HG02943 (cell line): ENCODE data around the gene MARCHF7.
"Not testable (repeated sequence)": the region's sequence is repeated elsewhere in the genome, so short reads cannot be mapped to it uniquely, and the experiment has no call there.

ENCODE experiments used
- ATAC-seq: cut with Tn5 transposase; IDR thresholded peaks from one replicate; pipeline ENCODE4 v1.9.1; 2021; ENCODE audit warnings: mild to moderate bottlenecking, low read depth, moderate library complexity; ENCODE audit not compliant: unreplicated experiment

Gene MARCHF7

DNA sequence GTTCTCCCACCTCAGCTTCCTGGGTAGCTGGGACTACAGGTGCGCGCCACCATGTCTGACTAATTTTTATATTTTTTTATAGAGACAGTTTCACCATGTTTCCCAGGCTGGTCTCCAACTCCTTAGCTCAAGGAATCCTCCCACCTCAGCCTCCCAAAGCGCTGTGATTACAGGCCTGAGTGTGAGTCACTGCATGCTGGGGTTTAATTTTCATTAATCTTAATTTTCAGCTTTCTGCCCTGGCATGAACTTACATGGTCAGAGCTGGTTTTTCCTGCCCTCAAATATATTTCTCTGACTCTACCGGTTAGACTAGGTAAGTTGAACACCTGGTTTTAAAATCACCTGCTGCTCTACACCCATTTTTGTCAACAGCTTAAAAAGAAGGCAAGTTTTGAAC is 3.1 kb downstream of the MARCHF7 start:
- no peak for ATAC-seq

DNA sequence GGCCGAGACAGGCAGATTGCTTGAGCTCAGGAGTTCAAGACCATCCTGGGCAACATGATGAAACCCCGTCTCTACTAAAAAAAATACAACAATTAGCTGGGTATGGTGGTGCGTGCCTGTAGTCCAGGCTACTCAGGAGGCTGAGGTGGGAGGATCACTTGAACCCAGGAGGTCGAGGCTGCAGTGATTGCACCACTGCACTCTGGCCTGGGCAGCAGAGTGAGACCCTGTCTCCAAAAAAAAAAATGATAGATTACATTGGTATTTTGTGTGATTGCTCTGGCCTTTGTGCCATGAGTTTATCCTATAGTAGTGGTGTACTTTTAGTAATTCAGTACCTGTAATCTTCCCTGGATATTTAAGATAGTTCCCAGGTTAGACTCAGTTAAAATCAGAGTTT is 4.1 kb downstream of the MARCHF7 start:
- not testable (repeated sequence) for ATAC-seq

DNA sequence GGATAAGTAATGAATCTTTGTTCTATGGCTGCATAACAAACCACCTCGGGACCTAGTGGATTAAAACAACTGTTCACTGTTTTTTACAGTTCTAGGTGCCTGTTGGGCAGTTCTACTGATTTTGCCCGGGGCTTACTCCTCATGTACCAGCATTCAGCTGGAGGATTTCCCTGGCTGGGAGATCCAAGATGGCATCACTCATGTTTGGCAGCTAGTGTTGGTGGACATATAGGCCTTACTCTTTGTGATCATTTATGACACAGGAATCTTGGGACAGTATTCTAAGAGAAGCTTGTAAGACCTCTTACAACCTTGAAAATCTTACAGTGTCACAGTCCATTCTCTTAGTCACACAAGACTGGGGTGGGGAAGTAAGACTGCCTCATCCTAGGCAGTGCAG is 4.6 kb downstream of the MARCHF7 start:
- ATAC-seq, result no peak

DNA sequence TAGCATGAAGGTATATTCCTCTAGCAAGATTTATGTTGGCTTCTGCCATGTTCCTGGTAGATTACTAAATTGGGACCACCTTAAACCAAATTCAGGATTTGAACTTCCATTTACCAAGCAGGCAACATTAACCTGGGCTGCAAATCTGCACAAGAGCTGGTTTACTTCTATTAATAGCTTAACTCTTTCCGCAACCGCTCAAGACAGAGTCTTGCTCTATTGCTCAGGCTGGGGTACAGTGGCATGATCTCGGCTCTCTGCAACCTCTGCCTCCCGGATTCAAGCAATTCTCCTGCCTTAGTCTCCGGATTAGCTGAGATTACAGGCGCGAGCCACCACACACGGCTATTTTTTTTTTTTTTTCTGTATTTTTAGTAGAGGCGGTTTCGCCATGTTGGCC is 8.4 kb downstream of the MARCHF7 start:
- ATAC-seq, result no peak

DNA sequence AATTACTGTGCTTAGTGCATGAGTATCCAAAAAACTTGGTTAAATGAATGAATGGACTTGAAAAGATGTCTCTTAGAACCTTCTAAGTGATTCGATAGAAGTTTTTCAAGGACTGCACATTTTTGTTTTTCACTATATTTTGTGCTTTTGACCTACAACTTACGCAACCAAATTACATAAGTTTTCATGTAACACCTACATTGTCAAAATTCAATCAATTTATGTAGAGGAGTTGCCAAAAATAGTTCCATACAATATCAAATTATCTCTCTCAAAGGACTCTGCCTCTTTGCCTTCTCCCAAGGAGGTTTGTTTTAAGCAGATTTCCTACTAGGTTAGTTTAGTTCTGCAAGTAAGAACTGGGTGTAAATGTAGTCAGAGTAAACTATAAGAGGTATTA is 10.3 kb downstream of the MARCHF7 start:
- no peak for ATAC-seq

DNA sequence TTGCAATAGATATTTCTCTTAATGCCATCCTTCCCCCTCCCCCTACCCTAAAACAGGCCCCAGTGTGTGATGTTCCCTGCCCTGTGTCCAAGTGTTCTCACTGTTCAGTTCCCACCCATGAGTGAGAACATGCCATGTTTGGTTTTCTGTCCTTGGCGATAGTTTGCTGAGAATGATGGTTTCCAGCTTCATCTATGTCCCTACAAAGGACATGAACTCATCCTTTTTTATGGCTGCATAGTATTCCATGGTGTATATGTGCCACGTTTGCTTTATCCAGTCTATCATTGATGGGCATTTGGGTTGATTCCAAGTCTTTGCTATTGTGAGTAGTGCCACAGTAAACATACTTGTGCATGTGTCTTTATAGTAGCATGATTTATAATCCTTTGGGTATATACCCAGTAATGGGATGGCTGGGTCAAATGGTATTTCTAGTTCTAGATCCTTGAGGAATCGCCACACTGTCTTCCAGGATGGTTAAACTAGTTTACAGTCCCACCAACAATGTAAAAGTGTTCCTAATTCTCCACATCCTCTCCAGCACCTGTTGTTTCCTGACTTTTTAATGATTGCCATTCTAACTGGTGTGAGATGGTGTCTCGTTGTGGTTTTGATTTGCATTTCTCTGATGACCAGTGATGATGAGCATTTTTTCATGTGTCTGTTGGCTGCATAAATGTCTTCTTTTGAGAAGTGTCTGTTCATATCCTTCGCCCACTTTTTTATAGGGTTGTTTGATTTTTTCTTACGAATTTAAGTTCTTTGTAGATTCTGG is 12.7 kb downstream of the MARCHF7 start:
- not testable (repeated sequence) for ATAC-seq

DNA sequence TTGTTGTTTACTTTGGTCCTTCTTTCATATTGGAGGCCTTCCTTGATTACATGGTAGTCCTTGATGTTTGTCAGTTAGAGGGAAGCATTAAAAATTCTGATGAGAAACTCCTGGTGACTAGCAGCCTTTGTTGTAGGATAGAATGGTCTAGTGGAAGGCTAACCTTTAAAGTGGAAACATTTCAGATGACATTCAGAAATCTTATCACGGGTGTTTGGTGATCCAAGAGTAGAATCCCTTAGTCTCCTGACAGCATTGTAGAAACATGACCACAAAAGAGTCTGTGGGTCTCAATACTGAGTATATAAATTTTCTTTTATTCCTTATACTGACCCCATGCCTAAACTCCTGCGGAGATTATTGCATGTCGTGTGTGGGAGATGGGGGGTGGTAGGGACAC is 13.4 kb downstream of the MARCHF7 start:
- ATAC-seq, result no peak

DNA sequence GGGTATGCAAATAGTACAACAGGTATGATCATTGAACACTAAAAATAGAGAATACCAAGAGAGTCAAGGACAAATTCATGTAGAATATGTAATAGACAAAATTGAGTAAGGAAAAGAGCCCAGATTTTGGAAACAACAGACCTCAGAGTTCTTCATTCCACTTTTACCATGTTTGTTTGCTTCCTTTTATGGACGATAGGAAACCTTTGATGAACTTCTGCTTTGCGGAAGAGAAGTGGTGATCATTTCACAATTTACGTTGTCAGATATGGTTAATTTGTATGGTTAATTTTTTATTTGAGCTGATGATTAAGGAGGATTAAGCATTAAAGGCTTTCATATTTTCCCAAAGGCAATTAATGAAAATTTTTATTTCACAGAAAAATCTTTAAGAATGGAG is 16.3 kb downstream of the MARCHF7 start:
- ATAC-seq, result no peak

DNA sequence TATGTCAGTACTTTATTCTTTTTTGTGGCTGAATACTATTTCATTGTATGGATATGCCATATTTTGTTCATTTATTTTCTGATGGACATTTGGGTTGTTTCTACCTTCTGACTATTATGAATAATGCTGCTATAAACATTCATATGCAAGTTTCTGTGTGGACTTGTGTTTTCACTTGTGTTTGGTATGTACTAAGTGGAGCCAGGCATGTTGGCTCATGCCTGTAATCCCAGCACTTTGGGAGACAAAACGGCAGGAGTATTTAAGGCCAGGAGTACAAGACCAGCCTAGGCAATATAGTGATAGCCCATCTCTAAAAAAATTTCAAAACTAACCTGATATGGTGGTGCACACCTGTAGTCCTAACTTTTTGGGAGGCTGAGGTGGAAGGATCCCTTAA is 23.3 kb downstream of the MARCHF7 start:
- ATAC-seq, result no peak

DNA sequence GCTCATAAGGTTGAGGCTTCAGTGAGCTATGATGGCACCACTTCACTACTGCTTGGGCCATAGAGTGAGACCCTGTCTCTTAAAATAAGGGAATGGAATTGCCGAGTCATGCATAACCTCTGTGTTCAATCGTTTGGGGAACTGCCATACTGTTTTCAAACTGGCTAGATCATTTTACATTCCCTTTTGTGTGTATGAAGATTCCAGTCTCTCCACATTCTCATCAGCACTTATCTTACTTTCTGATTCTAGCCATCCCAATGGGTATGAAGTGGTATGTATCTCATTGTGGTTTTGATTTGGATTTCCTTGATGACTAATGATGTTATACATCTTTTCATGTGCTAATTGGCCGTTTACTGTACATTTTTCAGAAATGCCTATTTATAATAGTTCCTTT is 23.7 kb downstream of the MARCHF7 start:
- no peak for ATAC-seq

DNA sequence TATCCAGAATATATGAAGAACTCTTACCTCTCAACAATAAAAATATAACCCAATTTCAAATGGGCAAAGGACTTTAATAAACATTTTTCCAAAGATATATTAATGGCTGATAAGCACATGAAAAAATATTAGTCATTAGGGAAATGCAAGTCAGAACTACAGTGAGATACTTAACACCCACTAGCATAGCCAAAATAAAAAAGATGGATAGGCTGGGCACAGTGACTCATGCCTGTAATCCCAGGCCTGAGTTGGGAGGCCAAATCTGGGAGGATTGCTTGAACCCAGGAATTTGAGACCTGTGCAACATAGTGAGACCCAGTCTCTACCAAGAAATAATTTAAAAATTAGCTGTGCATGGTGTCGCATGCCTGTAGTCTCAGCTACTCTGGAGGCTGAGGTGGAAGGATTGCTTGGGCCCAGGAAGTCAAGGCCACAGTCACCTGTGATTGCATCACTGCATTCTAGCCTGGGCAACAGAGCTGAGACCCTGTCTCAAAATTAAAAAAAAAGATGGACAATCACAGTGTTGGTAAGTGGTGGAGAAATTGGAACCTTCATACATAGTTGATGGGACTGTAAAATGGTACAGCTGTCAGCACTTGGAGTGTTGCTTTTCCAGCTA is 25.1 kb downstream of the MARCHF7 start:
- ATAC-seq, result no peak

DNA sequence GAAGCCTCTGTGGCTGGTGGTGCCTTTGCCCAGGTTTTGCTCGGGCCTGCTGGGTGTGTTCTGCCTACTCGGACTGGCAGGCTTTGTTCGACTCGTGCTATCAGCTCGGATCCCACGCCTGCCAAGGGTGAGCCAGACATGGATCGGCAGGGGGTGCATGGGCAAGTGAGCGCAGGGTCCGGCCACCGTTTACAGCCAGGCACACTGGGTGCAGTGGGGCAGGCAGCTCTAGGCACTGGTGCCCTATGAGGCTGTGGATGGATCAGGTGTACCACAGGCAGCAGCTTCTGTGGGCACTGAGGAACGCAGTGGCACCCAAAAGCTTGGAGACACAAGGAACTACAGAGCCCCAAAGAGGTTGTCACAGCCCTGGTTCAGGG is 25.6 kb downstream of the MARCHF7 start:
- no peak for ATAC-seq

DNA sequence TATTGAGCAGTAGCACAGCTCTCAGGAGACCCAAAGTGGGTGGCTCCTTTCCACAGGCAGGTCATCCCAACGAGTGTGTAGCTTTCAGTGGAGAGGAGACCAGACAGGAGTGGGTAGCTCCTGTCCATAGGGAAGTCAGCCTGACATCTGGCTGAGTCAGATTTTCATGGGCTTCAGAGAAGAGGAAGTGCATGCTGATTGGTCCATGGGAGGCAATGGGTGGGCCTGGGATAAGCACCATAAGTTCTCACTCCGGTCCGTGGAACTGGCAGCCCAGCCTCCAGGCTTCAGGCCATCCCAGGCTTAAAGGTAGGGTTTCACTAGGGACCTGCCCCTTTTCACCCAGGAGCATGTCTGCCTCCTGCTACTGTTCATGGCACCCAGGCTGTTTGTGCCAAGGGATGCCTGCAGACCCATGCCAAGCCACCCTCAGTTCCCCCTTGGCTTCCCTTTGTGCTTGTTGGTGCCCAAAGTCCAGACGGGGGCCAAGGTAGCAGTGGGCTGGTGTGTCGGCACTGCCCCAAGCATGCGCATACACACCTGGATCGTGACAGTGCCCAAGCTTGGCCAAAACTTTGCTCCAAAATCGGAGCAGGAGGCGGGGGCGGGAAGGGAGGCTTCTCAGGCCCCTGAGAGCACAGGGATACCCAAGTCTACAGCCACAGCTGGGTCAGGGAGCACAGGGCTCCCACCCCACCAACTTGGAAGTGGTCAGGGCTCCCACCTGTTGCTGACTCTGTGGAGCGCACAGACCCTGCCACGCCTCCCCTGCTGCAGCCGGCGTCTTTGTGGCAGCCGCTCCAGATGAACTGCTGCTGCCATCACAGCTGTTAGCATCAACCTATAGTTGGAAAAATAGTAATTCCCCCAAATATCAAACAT is 26.4 kb downstream of the MARCHF7 start:
- no peak for ATAC-seq

DNA sequence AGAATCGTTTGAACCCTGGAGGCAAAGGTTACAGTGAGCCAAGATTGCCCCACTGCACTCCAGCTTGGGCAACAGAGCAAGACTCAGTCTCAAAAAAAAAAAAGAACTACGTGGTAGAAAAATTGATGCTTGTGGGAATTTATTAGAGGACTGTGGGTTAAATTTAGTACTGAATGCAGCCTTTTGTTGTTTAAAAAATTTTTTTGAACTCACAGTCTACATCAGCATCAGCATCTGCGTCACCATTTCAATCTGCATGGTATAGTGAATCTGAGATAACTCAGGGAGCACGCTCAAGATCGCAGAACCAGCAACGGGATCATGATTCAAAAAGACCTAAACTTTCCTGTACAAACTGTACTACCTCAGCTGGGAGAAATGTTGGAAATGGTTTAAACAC is 30.5 kb downstream of the MARCHF7 start:
- ATAC-seq, result no peak

DNA sequence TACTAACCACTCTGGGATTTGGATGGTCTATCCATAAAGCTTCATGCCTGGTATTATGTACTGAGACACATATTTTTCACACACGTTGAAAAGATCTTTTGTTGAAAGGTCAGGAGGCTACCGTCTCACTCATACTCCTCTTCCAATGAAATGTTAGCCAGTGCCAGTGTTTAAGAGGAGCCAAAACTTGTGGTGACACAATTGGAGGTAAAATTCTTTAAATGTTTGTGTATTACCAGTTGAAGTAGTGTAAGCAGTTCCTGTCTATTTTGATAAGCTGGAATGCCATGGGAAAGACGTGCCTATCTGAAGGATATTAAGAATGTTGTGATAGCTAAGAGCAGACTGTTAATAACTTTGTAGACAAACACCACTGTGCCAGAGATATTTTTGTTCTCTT is 32.1 kb downstream of the MARCHF7 start:
- ATAC-seq, result no peak

DNA sequence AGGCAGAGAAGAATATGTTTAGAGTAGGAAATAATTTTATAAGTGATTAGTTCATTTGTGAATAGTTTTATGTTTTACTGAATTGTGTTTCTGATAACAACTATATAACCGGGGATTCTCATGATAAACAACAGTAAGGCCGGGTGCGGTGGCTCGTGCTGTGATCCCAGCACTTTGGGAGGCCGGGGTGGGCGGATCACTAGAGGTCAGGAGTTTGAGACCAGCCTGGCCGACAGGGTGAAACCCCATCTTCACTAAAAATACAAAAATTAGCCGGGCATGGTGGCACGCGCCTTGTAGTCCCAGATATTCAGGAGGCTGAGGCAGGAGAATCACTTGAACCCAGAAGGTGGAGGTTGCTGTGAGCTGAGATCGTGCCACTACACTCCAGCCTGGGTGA is 32.9 kb downstream of the MARCHF7 start:
- not testable (repeated sequence) for ATAC-seq

DNA sequence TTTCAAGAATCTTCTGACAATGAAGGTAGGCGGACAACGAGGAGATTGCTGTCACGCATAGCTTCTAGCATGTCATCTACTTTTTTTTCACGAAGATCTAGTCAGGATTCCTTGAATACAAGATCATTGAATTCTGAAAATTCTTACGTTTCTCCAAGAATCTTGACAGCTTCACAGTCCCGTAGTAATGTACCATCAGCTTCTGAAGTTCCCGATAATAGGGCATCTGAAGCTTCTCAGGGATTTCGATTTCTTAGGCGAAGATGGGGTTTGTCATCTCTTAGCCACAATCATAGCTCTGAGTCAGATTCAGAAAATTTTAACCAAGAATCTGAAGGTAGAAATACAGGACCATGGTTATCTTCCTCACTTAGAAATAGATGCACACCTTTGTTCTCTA is 35.8 kb downstream of the MARCHF7 start:
- ATAC-seq, result no peak

DNA sequence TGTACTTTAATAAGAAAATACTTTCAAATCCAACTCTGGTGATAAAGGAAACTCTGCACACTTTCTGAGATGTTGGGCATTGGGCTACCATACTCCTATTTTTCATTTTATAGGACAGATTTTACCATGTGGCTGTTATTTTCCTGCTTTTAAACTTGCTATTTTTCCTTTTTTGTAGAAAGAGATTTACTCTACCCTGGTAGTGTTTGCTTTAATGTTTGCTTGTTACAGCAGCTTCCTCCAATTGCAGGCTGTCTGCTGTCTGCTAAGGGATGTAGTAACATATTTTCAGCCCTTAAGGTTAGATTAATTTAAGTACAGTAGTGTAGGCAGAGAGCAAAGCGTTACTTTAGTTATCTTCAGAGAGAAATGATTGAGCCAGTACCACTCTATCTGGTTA is 38.6 kb downstream of the MARCHF7 start:
- no peak for ATAC-seq

DNA sequence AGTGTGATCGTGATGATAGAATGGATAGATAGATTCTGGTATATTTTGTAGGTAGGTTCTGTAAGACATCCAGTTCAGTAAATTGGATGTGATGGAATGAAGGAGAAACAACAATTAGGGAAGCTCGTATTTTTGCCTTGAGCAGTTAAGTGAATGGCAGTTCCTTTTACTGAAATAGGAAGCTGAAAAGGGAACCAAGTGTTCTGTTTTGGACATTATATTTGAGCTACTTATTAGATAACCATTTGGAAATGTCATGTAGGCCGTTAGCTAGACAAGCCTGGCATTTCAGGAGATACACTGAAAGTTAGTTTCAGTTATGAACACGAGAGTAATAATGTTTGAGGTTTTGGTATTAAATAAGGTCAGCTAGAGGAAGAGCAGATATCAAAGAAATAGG is 41.5 kb downstream of the MARCHF7 start:
- ATAC-seq, result no peak

DNA sequence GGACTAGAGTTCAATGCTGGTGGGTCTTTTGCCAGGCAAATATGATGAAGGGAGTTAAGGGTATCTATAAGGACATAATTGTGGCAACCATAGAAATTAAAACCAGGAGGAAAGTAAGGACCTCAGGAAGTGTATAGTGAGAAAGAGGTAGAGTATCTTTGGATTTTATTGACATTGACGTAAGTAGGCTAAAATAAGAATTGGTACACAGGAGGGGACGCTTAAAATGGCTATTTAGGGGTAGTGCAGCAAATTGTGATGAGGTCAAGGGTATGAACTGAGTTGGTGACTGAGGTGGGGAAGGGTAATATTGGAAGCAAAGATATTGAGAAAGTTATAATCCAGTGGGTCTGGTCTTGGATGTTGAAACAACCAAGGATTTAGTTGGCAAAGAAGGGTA is 42.7 kb downstream of the MARCHF7 start:
- no peak for ATAC-seq

DNA sequence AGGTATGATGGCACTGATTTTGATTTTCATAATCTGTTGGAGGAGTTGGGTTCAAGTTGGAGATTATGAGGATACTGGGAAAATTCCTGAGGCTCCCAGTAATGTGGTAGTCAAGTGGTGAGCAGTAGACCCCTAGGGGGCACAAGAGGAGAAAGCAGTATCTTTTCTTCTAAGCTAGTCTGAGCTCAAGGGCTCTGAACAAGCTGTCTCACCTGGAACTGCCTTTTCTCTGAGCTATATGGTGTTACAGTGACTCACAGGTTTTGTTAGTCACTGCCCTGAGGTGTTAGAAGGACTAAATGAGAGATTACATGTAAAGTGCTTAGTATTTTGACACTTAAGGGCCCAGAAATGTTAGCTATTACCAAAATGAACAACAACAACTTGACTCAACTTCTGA is 43.5 kb downstream of the MARCHF7 start:
- ATAC-seq, result no peak
